DOHH2 (cell line): ENCODE results near the gene P2RY14.

Experiments used
- H3F3A ChIP-seq: fragments of 200-600 bp; sonication (generic), shearing (Covaris generic); 2 replicates; pipeline ENCODE4 v1.6.0; 2016; ENCODE audit warnings: antibody characterized with exemption, mild to moderate bottlenecking; ENCODE audit not compliant: control insufficient read depth, insufficient read depth
- H3K27ac ChIP-seq: fragments of 200-600 bp; sonication (generic); 2 replicates; pipeline ENCODE4 v1.5.1; 2014; ENCODE audit warnings: low read depth, mild to moderate bottlenecking, low read length, moderate library complexity
- H3K27me3 ChIP-seq: fragments of 200-600 bp; sonication (generic); 2 replicates; pipeline ENCODE4 v1.6.1; 2014; ENCODE audit warnings: mild to moderate bottlenecking, low read length, mixed read lengths; ENCODE audit not compliant: control insufficient read depth
- H3K36me3 ChIP-seq: fragments of 200-600 bp; sonication (generic); 2 replicates; pipeline ENCODE4 v1.6.1; 2014; ENCODE audit warnings: mild to moderate bottlenecking, low read length, moderate library complexity, mixed read lengths; ENCODE audit not compliant: control insufficient read depth
- H3K4me1 ChIP-seq: fragments of 200-600 bp; sonication (generic); 2 replicates; pipeline ENCODE4 v1.6.1; 2014; ENCODE audit warnings: mild to moderate bottlenecking, low read length, mixed read lengths; ENCODE audit not compliant: control insufficient read depth
- H3K4me2 ChIP-seq: fragments of 200-600 bp; sonication (generic); 2 replicates; pipeline ENCODE4 v1.6.0; 2014; ENCODE audit warnings: mild to moderate bottlenecking, low read length, moderate library complexity
- H3K4me3 ChIP-seq: fragments of 200-600 bp; sonication (generic); 2 replicates; pipeline ENCODE4 v1.5.1; 2014; ENCODE audit warnings: mild to moderate bottlenecking, low read length, mixed read lengths
- H3K79me2 ChIP-seq: fragments of 200-600 bp; sonication (generic); 2 replicates; pipeline ENCODE4 v1.6.1; 2014; ENCODE audit warnings: mild to moderate bottlenecking, low read length, mixed read lengths; ENCODE audit not compliant: control insufficient read depth
- H3K9me2 ChIP-seq: fragments of 200-600 bp; sonication (generic); replicated peaks from 2 replicates; pipeline ENCODE4 v1.6.1; 2014; ENCODE audit warnings: mild to moderate bottlenecking, low read length, mixed read lengths; ENCODE audit not compliant: control insufficient read depth
- H3K9me3 ChIP-seq: fragments of 200-600 bp; sonication (generic); 2 replicates; pipeline ENCODE4 v1.6.1; 2014; ENCODE audit warnings: antibody characterized with exemption, low read length, mixed read lengths; ENCODE audit not compliant: control insufficient read depth, insufficient read depth
- H4K20me1 ChIP-seq: fragments of 200-600 bp; sonication (generic); 2 replicates; pipeline ENCODE4 v1.6.0; 2014; ENCODE audit warnings: low read depth, mild to moderate bottlenecking, antibody characterized with exemption, low read length, moderate library complexity; ENCODE audit not compliant: control insufficient read depth, insufficient read depth
- CTCF ChIP-seq: fragments of 200-600 bp; sonication (generic); IDR thresholded peaks from one replicate; pipeline ENCODE4 v1.5.1; 2014; ENCODE audit warnings: antibody characterized with exemption, mild to moderate bottlenecking, low read depth, low read length; ENCODE audit not compliant: poor library complexity, severe bottlenecking
- EZH2phosphoT487 ChIP-seq: fragments of 200-600 bp; sonication (generic); IDR thresholded peaks from 2 replicates; pipeline ENCODE4 v1.6.1; 2017; ENCODE audit warnings: borderline replicate concordance, mild to moderate bottlenecking, antibody characterized with exemption, low read length, moderate library complexity, mixed read lengths

P2RY14 gene

GRCh38 chr3:151197228-151197627 lies 81.1 kb downstream of the P2RY14 start:
- Histone ChIP-seq H3K27ac (no peak overlapping the region), H3K9me2 (no peaks in the 10 kb centered on the region), H3K9me3 (no peaks in the 10 kb centered on the region), H3K36me3 (no peaks in the 10 kb centered on the region), H3K4me3 (no peak overlapping the region), H3K27me3 (no peaks in the 10 kb centered on the region), H4K20me1 (no peaks in the 10 kb centered on the region), H3K4me1 (no peaks in the 10 kb centered on the region), H3F3A (no peaks in the 10 kb centered on the region), H3K4me2 (no peak overlapping the region), H3K79me2 (no peaks in the 10 kb centered on the region)
- TF ChIP-seq EZH2phosphoT487 (no peak), CTCF (no peak)

- H3K4me2 ChIP-seq: no peak overlapping the region
- no peaks in the 10 kb centered on the region for H3K4me1 ChIP-seq
- no peak overlapping the region for H3K27ac ChIP-seq
- TF ChIP-seq EZH2phosphoT487 (no peak), CTCF (no peak)
- H3K36me3 ChIP-seq: no peaks in the 10 kb centered on the region
- H3K9me3 ChIP-seq: no peaks in the 10 kb centered on the region
- no peaks in the 10 kb centered on the region for H3F3A ChIP-seq
- no peaks in the 10 kb centered on the region for H3K27me3 ChIP-seq
- no peaks in the 10 kb centered on the region for H3K79me2 ChIP-seq
- no peaks in the 10 kb centered on the region for H4K20me1 ChIP-seq
- H3K4me3 ChIP-seq: no peak overlapping the region
- H3K9me2 ChIP-seq: no peaks in the 10 kb centered on the region
Observed at GRCh38 chr3:151196434-151196833, 81.9 kb downstream of the P2RY14 start.

- H3K4me1 ChIP-seq: no peaks in the 10 kb centered on the region
- H3K4me2 ChIP-seq: no peak overlapping the region
- TF ChIP-seq CTCF (no peak), EZH2phosphoT487 (no peak)
- H3F3A ChIP-seq: no peaks in the 10 kb centered on the region
- no peaks in the 10 kb centered on the region for H3K36me3 ChIP-seq
- no peaks in the 10 kb centered on the region for H3K79me2 ChIP-seq
- no peaks in the 10 kb centered on the region for H4K20me1 ChIP-seq
- no peaks in the 10 kb centered on the region for H3K9me3 ChIP-seq
- H3K27ac ChIP-seq: no peak overlapping the region
- no peaks in the 10 kb centered on the region for H3K27me3 ChIP-seq
- H3K4me3 ChIP-seq: no peak overlapping the region
- H3K9me2 ChIP-seq: no peaks in the 10 kb centered on the region
Observed at GRCh38 chr3:151195826-151196225, 82.5 kb downstream of the P2RY14 start.

GRCh38 chr3:151192545-151192944 lies 85.8 kb downstream of the P2RY14 start:
- Histone ChIP-seq H3K4me3 (no peak overlapping the region), H3K79me2 (no peaks in the 10 kb centered on the region), H3K27me3 (no peaks in the 10 kb centered on the region), H3K9me2 (no peaks in the 10 kb centered on the region), H3F3A (no peaks in the 10 kb centered on the region), H3K36me3 (no peaks in the 10 kb centered on the region), H3K9me3 (no peaks in the 10 kb centered on the region), H3K27ac (no peak overlapping the region), H3K4me2 (no peak overlapping the region), H3K4me1 (no peaks in the 10 kb centered on the region), H4K20me1 (no peaks in the 10 kb centered on the region)
- TF ChIP-seq CTCF: no peak
- TF ChIP-seq EZH2phosphoT487: no peak
